MCF 10A (cell line): ENCODE measurements around the gene CADPS. TPM values are rescaled to one million over a fixed set of nuclear protein-coding genes. Genes with fewer than 3 reads are reported as not detected.

ENCODE experiments used
- BruUV-seq: library from RNA; stranded (reverse); fragments of 400-500 nt; replicated peaks from 2 replicates; lab custom pipeline; 2021; lab: Mats Ljungman, UMichigan
- CTCF ChIA-PET: fragments of 300-600 bp; sonication (Branson Sonifier 250); formaldehyde crosslinking; extraction: SDS; loops from one replicate; lab custom pipeline; 2021; ENCODE audit warnings: antibody characterized with exemption, inconsistent platforms; lab: Yijun Ruan, JAX
- POLR2A ChIA-PET: fragments of 300-600, 350-650 bp; sonication (Branson Sonifier 250); formaldehyde crosslinking; extraction: SDS; loops from one replicate; lab custom pipeline; 2020; ENCODE audit warnings: antibody characterized with exemption, inconsistent platforms; lab: Yijun Ruan, JAX
- DNase-seq: peaks from one replicate; pipeline ENCODE4 v3.0.0-alpha.2; 2018; ENCODE audit not compliant: unreplicated experiment
- H3K27ac Mint-ChIP-seq: one replicate; pipeline ENCODE4 v1.8.0; 2022; ENCODE audit warnings: mild to moderate bottlenecking, low read depth, mixed read lengths; ENCODE audit not compliant: unreplicated experiment
- H3K27me3 Mint-ChIP-seq: one replicate; pipeline ENCODE4 v1.8.0; 2022; ENCODE audit warnings: mixed read lengths; ENCODE audit not compliant: insufficient read depth, unreplicated experiment
- H3K36me3 Mint-ChIP-seq: one replicate; pipeline ENCODE4 v1.8.0; 2022; ENCODE audit warnings: mild to moderate bottlenecking, moderate library complexity, mixed read lengths; ENCODE audit not compliant: insufficient read depth, unreplicated experiment
- H3K4me1 Mint-ChIP-seq: one replicate; pipeline ENCODE4 v1.8.0; 2022; ENCODE audit warnings: mixed read lengths; ENCODE audit not compliant: insufficient read depth, unreplicated experiment
- H3K4me3 Mint-ChIP-seq: one replicate; pipeline ENCODE4 v1.8.0; 2022; ENCODE audit warnings: mild to moderate bottlenecking, moderate library complexity, mixed read lengths; ENCODE audit not compliant: unreplicated experiment
- H3K9me3 Mint-ChIP-seq: one replicate; pipeline ENCODE4 v1.8.0; 2022; ENCODE audit warnings: mixed read lengths; ENCODE audit not compliant: unreplicated experiment
- CTCF ChIP-seq: fragments of 200-600 bp; IDR thresholded peaks from one replicate; pipeline ENCODE4 v1.8.0; 2022; ENCODE audit warnings: antibody characterized with exemption, mild to moderate bottlenecking; ENCODE audit not compliant: unreplicated experiment
- intact Hi-C: fragments of 100-400 bp; cut with micrococcal nuclease; formaldehyde crosslinking; loops from 2 replicates; pipeline ENCODE4 v1.14.1; 2022
- total RNA-seq: library from RNA; stranded (reverse); gene quantifications from 2 replicates; pipeline ENCODE4 v1.2.3, GENCODE V29; 2022

Gene CADPS
- total RNA-seq, 1 experiment from 2014 or later = not detected

- H3K9me3 Mint-ChIP-seq = peaks cover 7% of the 10 kb centered on the region
- no TSS peak for BruUV-seq
- CTCF ChIA-PET = no interaction called here
These were observed 162.5 kb downstream of the CADPS start for GRCh38 chr3:62712746-62713145.

GRCh38 chr3:62710751-62711150, 164.5 kb downstream of the CADPS start:
- Mint-ChIP-seq H3K4me3 (no peak overlapping the region), H3K36me3 (no peaks in the 10 kb centered on the region), H3K4me1 (peaks cover 4% of the 10 kb centered on the region), H3K9me3 (no peaks in the 10 kb centered on the region), H3K27ac (no peak overlapping the region), H3K27me3 (no peaks in the 10 kb centered on the region)
- ChIA-PET CTCF (interaction anchor here (1.4 kb wide), 1 partner anchor 36 kb away, joined by 3 read pairs; no protein-coding TSS in a partner anchor), POLR2A (interaction anchor here (0.7 kb wide), 1 partner anchor 178 kb away, joined by 3 read pairs; no protein-coding TSS in a partner anchor)
- DNase-seq = no peak
- TF ChIP-seq CTCF = no peak
- intact Hi-C loops = no loop called here
- no TSS peak for BruUV-seq

More at GRCh38 chr3:62712746-62713145, 162.5 kb downstream of the CADPS start:
- H3K27me3 Mint-ChIP-seq = no peaks in the 10 kb centered on the region
- intact Hi-C loops = no loop called here
- H3K27ac Mint-ChIP-seq = no peak overlapping the region
- POLR2A ChIA-PET = interaction anchor here (1.7 kb wide), 1 partner anchor 10 kb away, joined by 4 read pairs; no protein-coding TSS in a partner anchor
- no peaks in the 10 kb centered on the region for H3K36me3 Mint-ChIP-seq
- TF ChIP-seq CTCF = no peak
- no peak for DNase-seq
- H3K4me3 Mint-ChIP-seq = no peak overlapping the region
- H3K4me1 Mint-ChIP-seq = peaks cover 8% of the 10 kb centered on the region

GRCh38 chr3:62708638-62709373, 166.4 kb downstream of the CADPS start:
- intact Hi-C loops = no loop called here
- Mint-ChIP-seq H3K9me3 (no peaks in the 10 kb centered on the region), H3K27me3 (no peaks in the 10 kb centered on the region), H3K27ac (no peak overlapping the region), H3K4me1 (peaks cover 4% of the 10 kb centered on the region), H3K36me3 (no peaks in the 10 kb centered on the region), H3K4me3 (no peak overlapping the region)
- BruUV-seq = no TSS peak
- no peak for TF ChIP-seq CTCF
- POLR2A ChIA-PET = no interaction called here
- DNase-seq = no peak
- CTCF ChIA-PET = interaction anchor here (0.6 kb wide), 1 partner anchor 360 kb away, joined by 3 read pairs; no protein-coding TSS in a partner anchor

- intact Hi-C loops = no loop called here
- Mint-ChIP-seq H3K27ac (no peak overlapping the region), H3K4me1 (peaks cover 6% of the 10 kb centered on the region), H3K36me3 (no peaks in the 10 kb centered on the region), H3K4me3 (no peak overlapping the region), H3K27me3 (no peaks in the 10 kb centered on the region), H3K9me3 (no peaks in the 10 kb centered on the region)
- DNase-seq = no peak
- BruUV-seq = no TSS peak
- TF ChIP-seq CTCF = no peak
- CTCF ChIA-PET = no interaction called here
- POLR2A ChIA-PET = interaction anchor here (1.1 to 1.2 kb wide), 2 partner anchors 10 to 15 kb away, joined by 3 to 5 read pairs; no protein-coding TSS in a partner anchor
These were observed 169.5 kb downstream of the CADPS start for GRCh38 chr3:62705721-62706120.
